Thyroid gland (tissue), 4 donors: Measurements from ENCODE around the gene GCC2. TPM values are rescaled to one million over a fixed set of nuclear protein-coding genes. Genes with fewer than 3 reads are reported as not detected.

Experiments used
- DNase-seq, 2 donors: peaks; one replicate each; pipeline ENCODE4 v3.0.0-alpha.2; 2019
- H3K27ac ChIP-seq, 3 donors: fragments of 200-600 bp; sonication (generic); 1 replicate in 2 of 3; 2 replicates in 1 of 3; pipeline ENCODE4 v1.5.1; 2016 to 2019; ENCODE audit warnings: mild to moderate bottlenecking in 1 of 3, moderate library complexity in 1 of 3
- H3K27me3 ChIP-seq: fragments of 200-600 bp; sonication (generic); one replicate; pipeline ENCODE4 v1.5.1; 2019
- H3K36me3 ChIP-seq, 2 donors: fragments of 200-600 bp; sonication (generic); one replicate each; pipeline ENCODE4 v1.5.1; 2016 to 2019
- H3K4me1 ChIP-seq, 2 donors: fragments of 200-600 bp; sonication (generic); one replicate each; pipeline ENCODE4 v1.5.1; 2017 to 2019
- H3K4me3 ChIP-seq, 3 donors: fragments of 200-600 bp; sonication (generic); replicated peaks in 1 of 3; 1 replicate in 2 of 3; 2 replicates in 1 of 3; pipeline ENCODE4 v1.5.1; 2016; ENCODE audit warnings: mild to moderate bottlenecking in 1 of 3
- H3K9me3 ChIP-seq: fragments of 200-600 bp; sonication (generic); one replicate; pipeline ENCODE4 v1.5.1; 2017
- POLR2A ChIP-seq, 2 donors: fragments of 450-650 bp; IDR thresholded peaks; one replicate each; pipeline ENCODE4 v1.6.1; 2017; ENCODE audit warnings: antibody characterized with exemption in 2 of 2, mild to moderate bottlenecking in 2 of 2, moderate library complexity in 1 of 2
- WGBS, 2 donors: methylation state at CpG; one replicate each; pipeline ENCODE4 v1.1.5; 2017; 5-methylcytosine and 5-hydroxymethylcytosine counted together
- intact Hi-C: fragments of 100-400 bp; cut with DNase I; formaldehyde crosslinking; loops from one replicate; pipeline ENCODE4 v1.15.1; 2023
- total RNA-seq, 4 donors: library from RNA; depleted of rRNA; stranded (reverse); fragments of >200 nt; gene quantifications; one replicate each; pipeline ENCODE4 v1.2.3, GENCODE V29; 2016
- TF ChIP-seq, protein P1 (sequence below), 6 experiments: fragments of 200-600 bp in 3 of 6; fragments of 450-650 bp in 3 of 6; sonication (generic) in 3 of 6; IDR thresholded peaks; one replicate each; pipeline ENCODE4 v1.5.1; 2016 to 2019; ENCODE audit warnings: antibody characterized with exemption in 6 of 6, mild to moderate bottlenecking in 2 of 6, inconsistent platforms in 1 of 6, moderate library complexity in 1 of 6

The GCC2 gene
- total RNA-seq, 4 donors from 2014 or later: 41.4 to 59.4 (median 54.0) TPM

DNA sequence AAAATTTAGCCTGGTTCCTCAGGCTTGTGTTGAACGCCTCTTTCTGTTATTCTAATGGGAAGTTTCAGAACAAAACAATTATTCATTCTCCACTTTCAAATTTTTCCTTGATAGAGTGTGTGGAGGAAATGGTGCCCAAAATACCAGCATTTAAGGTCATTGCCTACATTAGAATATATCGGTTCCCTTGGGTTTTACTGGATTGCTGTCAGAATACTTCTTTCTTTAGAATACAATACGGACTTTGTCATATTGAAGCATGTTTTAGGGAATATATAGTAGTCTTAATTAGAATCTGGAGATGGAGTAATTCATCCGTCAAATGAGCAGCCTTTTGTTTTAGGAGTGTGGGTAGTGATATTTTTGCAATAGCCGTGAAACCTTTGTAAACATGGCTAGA is 98.6 kb downstream of the GCC2 start:
- no peak for DNase-seq
- peaks cover 2 to 3% of the 10 kb centered on the region in 2 donors for H3K4me1 ChIP-seq
- 89% methylated on average over 5 of the region's 5 CpGs for WGBS, 2 donors
- no peaks in the 10 kb centered on the region for H3K9me3 ChIP-seq
- H3K27ac ChIP-seq: no peak overlapping the region
- no peaks in the 10 kb centered on the region for H3K36me3 ChIP-seq
- no peak for TF ChIP-seq POLR2A (IDR thresholded peaks at IDR 0.05)
- TF ChIP-seq, protein P1, sequence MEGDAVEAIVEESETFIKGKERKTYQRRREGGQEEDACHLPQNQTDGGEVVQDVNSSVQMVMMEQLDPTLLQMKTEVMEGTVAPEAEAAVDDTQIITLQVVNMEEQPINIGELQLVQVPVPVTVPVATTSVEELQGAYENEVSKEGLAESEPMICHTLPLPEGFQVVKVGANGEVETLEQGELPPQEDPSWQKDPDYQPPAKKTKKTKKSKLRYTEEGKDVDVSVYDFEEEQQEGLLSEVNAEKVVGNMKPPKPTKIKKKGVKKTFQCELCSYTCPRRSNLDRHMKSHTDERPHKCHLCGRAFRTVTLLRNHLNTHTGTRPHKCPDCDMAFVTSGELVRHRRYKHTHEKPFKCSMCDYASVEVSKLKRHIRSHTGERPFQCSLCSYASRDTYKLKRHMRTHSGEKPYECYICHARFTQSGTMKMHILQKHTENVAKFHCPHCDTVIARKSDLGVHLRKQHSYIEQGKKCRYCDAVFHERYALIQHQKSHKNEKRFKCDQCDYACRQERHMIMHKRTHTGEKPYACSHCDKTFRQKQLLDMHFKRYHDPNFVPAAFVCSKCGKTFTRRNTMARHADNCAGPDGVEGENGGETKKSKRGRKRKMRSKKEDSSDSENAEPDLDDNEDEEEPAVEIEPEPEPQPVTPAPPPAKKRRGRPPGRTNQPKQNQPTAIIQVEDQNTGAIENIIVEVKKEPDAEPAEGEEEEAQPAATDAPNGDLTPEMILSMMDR (IDR thresholded peaks at IDR 0.05): no peak
- H3K27me3 ChIP-seq: no peaks in the 10 kb centered on the region
- intact Hi-C loops: no loop called here
- no peak overlapping the region for H3K4me3 ChIP-seq

- Histone ChIP-seq H3K4me3 (no peak overlapping the region), H3K27me3 (no peaks in the 10 kb centered on the region), H3K4me1 (peaks cover 9 to 10% of the 10 kb centered on the region in 2 donors), H3K9me3 (no peaks in the 10 kb centered on the region), H3K27ac (no peak overlapping the region), H3K36me3 (no peaks in the 10 kb centered on the region)
- WGBS, 2 donors: 76 to 79% methylated on average over 9 of the region's 9 CpGs
- intact Hi-C loops: no loop called here
- TF ChIP-seq, protein P1 (IDR thresholded peaks at IDR 0.05): no peak
- TF ChIP-seq POLR2A (IDR thresholded peaks at IDR 0.05): no peak
- DNase-seq: no peak
Measured at GRCh38 chr2:108548208-108549003, 99.4 kb downstream of the GCC2 start.

- Histone ChIP-seq H3K27me3 (no peaks in the 10 kb centered on the region), H3K9me3 (no peaks in the 10 kb centered on the region), H3K4me3 (no peak overlapping the region), H3K4me1 (peaks cover 31 to 32% of the 10 kb centered on the region in 2 donors), H3K36me3 (no peaks in the 10 kb centered on the region), H3K27ac (peak overlapping the region; percentile 6 to 68 (median 52))
- no peak for DNase-seq
- TF ChIP-seq, protein P1 (IDR thresholded peaks at IDR 0.05): no peak
- 78 to 90% methylated on average over 2 of the region's 2 CpGs for WGBS, 2 donors
- intact Hi-C loops: no loop called here
Measured at GRCh38 chr2:108552566-108552965, 103.6 kb downstream of the GCC2 start.

GRCh38 chr2:108553209-108553919 is 104.4 kb downstream of the GCC2 start:
- H3K4me3 ChIP-seq: no peak overlapping the region
- H3K4me1 ChIP-seq: peaks cover 31 to 32% of the 10 kb centered on the region in 2 donors
- H3K36me3 ChIP-seq: no peaks in the 10 kb centered on the region
- H3K27ac ChIP-seq: peak overlapping the region; percentile 31 to 68 (median 52)
- no peak for TF ChIP-seq POLR2A (IDR thresholded peaks at IDR 0.05)
- no peaks in the 10 kb centered on the region for H3K9me3 ChIP-seq
- WGBS, 2 donors: 46 to 48% methylated on average over 7 of the region's 7 CpGs
- intact Hi-C loops: no loop called here
- DNase-seq: peak in 1 of 2 donors; percentile 4
- H3K27me3 ChIP-seq: no peaks in the 10 kb centered on the region

- 89 to 91% methylated on average over 5 of the region's 5 CpGs for WGBS, 2 donors
- DNase-seq: no peak
- Histone ChIP-seq H3K4me3 (no peak overlapping the region), H3K27me3 (no peaks in the 10 kb centered on the region), H3K27ac (peak overlapping the region in 1 of 3 donors; percentile 68), H3K9me3 (no peaks in the 10 kb centered on the region), H3K36me3 (no peaks in the 10 kb centered on the region), H3K4me1 (peaks cover 31 to 32% of the 10 kb centered on the region in 2 donors)
- intact Hi-C loops: no loop called here
- TF ChIP-seq POLR2A (IDR thresholded peaks at IDR 0.05): no peak
- TF ChIP-seq, protein P1 (IDR thresholded peaks at IDR 0.05): no peak
Measured at GRCh38 chr2:108554528-108554927, 105.5 kb downstream of the GCC2 start.
